ENCODE measurements around the gene LTBP3.

Gene LTBP3

GRCh38 chr11:65492637-65493366 lies 65.4 kb downstream of the LTBP3 start:
- peak; percentile 28 for DNase-seq

DNA sequence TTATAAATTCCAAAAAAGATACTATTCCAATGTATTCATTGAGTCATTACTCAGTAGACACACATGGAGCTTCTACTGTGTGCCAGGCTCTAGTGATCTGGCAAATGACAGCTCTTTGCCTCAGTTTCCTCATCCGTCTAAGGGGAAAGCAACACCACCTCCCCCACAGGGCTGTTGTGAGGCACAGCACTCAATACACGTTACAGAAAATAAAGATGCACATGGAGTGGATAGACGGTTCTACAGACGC lies 65.8 kb downstream of the LTBP3 start:
- no peak for DNase-seq

DNA sequence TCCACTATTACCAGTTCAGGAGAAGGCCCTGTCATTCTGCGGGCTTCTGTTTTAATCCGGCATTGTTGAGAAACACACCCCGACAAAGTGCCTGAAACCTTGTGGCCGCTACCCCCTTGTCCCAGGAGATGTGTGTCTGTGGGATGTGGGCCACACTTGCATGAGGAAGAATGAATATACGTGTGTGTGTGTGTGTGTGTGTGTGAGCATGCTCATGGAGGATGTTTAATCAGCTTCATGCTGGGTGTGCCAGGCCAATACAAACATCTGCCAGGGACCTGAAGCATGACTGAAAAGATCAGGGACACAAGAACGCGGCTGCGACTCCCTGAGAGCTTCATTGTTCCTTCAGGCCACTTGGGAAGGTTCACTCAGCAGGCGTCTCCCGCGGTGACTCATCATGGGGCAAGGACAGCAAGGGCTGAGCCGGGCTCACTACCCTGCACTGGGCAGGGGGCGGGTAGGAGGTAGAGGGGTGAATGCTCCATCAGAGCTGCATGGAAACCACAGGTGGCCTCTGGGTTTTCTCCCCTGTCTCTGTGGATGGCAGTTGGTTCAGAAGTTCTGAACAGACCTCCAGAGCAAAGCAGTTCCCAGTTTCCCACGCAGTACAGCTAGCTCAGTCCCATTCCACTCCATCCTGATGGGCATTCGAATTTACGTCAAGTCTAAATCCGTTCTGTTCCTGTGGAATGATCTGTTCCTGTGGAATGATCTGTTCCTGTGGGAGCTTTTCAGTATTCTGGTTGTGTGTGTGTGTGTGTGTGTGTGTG lies 66.4 kb downstream of the LTBP3 start:
- no peak for DNase-seq

GRCh38 chr11:65491163-65491465 lies 67.0 kb downstream of the LTBP3 start:
- no peak for DNase-seq

GRCh38 chr11:65489706-65490320 lies 68.3 kb downstream of the LTBP3 start:
- DNase-seq = no peak

- DNase-seq = no peak
These were observed 69.0 kb downstream of the LTBP3 start for GRCh38 chr11:65489035-65489705.
